ENCODE measurements around the gene LRP4. TPM values are rescaled to one million over a fixed set of nuclear protein-coding genes. Genes with fewer than 3 reads are reported as not detected.

Gene LRP4
- total and polyA plus RNA-seq, 2 donors (not counting 3 experiments of a cell fraction or from before 2014, with no cell fraction given) = 0.86 to 2.0 TPM

- Histone ChIP-seq H3K36me3 (ENCODE audit: control insufficient read depth in 2 of 2, extremely low read depth in 1 of 2, insufficient read depth in 2 of 2, low read length in 2 of 2) (no peaks in the 10 kb centered on the region), H3K4me2 (ENCODE audit: insufficient read depth, low read length) (no peak overlapping the region), H3K79me2 (ENCODE audit: control insufficient read depth, insufficient read depth, low read length) (no peaks in the 10 kb centered on the region), H3K9me1 (replicated peaks; ENCODE audit: control insufficient read depth, extremely low read depth, insufficient read depth, low read length) (no peaks in the 10 kb centered on the region), H3K27ac (ENCODE audit: insufficient read depth, low read depth, low read length) (no peak overlapping the region), H3K27me3 (ENCODE audit: control insufficient read depth in 2 of 2, insufficient read depth in 2 of 2, low read length in 2 of 2) (no peaks in the 10 kb centered on the region), H3K9ac (replicated peaks; ENCODE audit: extremely low read depth, insufficient read depth, low read length) (no peak overlapping the region), H3K4me3 (replicated peaks in 1 of 3; ENCODE audit: insufficient read depth in 1 of 3, low read depth in 1 of 3, low read length in 3 of 3) (no peak overlapping the region), H3K4me1 (ENCODE audit: control insufficient read depth, extremely low read depth, insufficient read depth, low read length) (no peaks in the 10 kb centered on the region), H4K20me1 (replicated peaks; ENCODE audit: control insufficient read depth, extremely low read depth, insufficient read depth, low read length) (no peaks in the 10 kb centered on the region), H2AFZ (ENCODE audit: low read depth, low read length) (no peak overlapping the region), H3K9me3 (replicated peaks; ENCODE audit: control insufficient read depth, insufficient read depth, low read length) (no peaks in the 10 kb centered on the region)
- dilution Hi-C loops (cut with MboI; ENCODE audit: extremely low pct_ligation_motif_present, low sequenced_read_pairs) = no loop called here
- TF ChIP-seq CTCF (IDR thresholded peaks at IDR 0.05; ENCODE audit: extremely low read depth in 1 of 2, insufficient read depth in 1 of 2, low read depth in 1 of 2, low read length in 2 of 2) (no peak), FOS (IDR thresholded peaks at IDR 0.05; ENCODE audit: borderline replicate concordance, insufficient read depth, low read length) (no peak), EZH2 (IDR thresholded peaks at IDR 0.05; ENCODE audit: borderline replicate concordance, low read depth, low read length, severe bottlenecking) (no peak), MYC (IDR thresholded peaks at IDR 0.05; ENCODE audit: low read depth, low read length) (no peak), GATA2 (IDR thresholded peaks at IDR 0.05; ENCODE audit: insufficient read depth, insufficient read length, low read depth, low read length) (no peak), POLR2A (IDR thresholded peaks at IDR 0.05; ENCODE audit: low read depth, low read length) (no peak), POLR2AphosphoS5 (IDR thresholded peaks at IDR 0.05; ENCODE audit: insufficient read depth, low read depth, low read length) (no peak), JUN (IDR thresholded peaks at IDR 0.05; ENCODE audit: borderline replicate concordance, insufficient read depth, insufficient read length, low read depth) (no peak)
- TF ChIP-seq, protein P1, sequence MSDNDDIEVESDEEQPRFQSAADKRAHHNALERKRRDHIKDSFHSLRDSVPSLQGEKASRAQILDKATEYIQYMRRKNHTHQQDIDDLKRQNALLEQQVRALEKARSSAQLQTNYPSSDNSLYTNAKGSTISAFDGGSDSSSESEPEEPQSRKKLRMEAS (IDR thresholded peaks at IDR 0.05; ENCODE audit: insufficient read depth, insufficient read length) = no peak
- POLR2A ChIA-PET = no interaction called here
- no TSS peak for BruUV-seq (replicated peaks)
- no peak for DNase-seq (ENCODE audit: low read depth, low spot score)
- FAIRE-seq = no peak
- intact Hi-C loops (cut with micrococcal nuclease) = no loop called here
- CTCF ChIA-PET = interaction anchor here (1.2 kb wide), 1 partner anchor 255 kb away, joined by 3 read pairs; no protein-coding TSS in a partner anchor
Observed at GRCh38 chr11:46898396-46899095, 19.8 kb downstream of the LRP4 start.
